ENCODE data around the gene SHC4.
"Not testable (repeated sequence)": the region's sequence is repeated elsewhere in the genome, so short reads cannot be mapped to it uniquely, and the experiment has no call there.

SHC4 gene

DNA sequence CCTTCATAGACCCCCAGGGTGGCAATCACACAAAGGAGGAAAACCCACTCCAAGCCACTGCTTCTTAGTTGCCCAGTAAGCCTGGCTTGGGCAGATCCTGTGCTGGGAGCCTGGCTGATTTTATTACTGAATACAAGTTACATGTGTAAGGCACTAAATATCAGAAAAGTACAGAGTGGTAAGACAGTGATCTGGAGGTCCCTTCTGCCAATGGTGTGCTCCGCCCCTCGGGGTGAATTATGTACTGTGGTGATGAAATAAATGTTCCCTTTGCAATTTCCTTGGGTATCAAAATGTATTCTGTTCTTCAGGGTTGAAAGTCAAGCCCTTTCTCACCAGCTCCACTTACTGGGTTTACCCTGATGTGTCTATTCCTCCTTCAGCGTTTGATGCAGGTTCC, 47.0 kb downstream of the SHC4 start:
- DNase-seq = no peak

DNA sequence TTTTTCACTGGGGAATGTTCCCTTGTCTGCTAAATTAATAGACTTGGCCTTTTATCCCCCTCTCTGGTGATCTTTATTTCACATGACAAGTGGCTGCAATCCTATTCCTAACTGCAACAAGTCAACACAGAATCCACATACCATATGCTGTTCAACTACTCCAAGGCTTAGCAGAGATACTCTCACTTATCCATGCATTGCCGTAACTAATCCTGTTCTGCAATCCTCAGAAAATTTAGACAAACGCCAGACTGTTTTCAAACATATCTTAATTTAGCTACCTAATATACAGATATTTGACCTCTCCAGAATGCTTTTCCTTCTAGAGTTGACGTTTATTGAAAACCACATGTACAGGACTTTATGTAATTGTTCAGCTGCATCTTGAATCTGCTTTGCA, 47.9 kb downstream of the SHC4 start:
- DNase-seq = no peak

DNA sequence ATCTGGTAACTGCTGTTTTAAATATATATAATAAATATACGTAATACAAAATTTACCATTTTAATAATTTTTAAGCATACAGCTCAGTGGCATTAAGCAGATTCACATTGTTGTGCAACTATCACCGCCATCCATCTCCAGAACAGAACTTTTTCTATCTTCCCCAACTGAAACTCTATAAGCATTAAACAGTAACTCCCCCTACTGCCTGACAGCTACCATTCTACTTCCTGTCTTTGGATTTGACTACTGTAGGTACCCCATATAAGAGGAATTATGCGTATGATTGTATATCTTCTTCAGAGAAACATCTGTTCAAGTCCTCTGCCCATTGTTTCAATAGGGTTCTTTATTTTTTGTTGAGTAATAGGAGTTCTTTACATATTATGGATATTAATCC, 49.0 kb downstream of the SHC4 start:
- no peak for DNase-seq

DNA sequence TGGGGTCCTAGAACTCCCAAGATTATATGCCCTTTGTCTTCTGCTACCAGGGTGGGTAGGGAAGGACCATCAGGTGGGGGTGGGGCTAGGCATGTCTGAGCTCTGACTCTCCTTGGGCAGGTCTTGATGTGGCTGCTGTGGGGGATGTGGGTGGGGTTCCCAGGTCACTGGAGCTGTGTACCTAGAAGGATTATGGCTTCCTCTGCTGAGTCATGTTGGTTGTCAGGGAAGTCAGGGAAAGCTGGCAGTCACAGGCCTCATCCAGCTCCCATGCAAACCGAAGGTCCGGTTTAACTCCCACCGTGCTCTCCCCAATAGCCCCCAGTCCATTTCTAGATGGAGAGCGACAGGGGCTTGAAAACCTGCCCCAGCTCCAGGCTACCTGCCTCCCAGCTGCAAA, 50.6 kb downstream of the SHC4 start:
- DNase-seq = no peak

DNA sequence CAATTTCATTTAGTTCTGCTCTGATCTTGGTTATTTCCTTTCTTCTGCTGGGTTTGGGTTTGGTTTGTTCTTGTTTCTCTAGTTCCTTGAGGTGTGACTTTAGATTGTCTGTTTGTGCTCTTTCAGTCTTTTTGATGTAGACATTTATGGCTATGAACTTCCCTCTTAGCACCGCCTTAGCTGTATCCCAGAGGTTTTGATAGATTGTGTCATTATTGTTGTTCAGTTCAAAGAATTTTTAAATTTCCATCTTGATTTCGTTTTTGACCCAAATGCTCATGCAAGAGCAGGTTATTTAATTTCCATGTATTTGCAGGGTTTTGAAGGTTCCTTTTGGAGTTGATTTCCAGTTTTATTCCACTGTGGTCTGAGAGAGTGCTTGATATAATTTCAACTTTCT, 53.2 kb downstream of the SHC4 start:
- DNase-seq = not testable (repeated sequence)

DNA sequence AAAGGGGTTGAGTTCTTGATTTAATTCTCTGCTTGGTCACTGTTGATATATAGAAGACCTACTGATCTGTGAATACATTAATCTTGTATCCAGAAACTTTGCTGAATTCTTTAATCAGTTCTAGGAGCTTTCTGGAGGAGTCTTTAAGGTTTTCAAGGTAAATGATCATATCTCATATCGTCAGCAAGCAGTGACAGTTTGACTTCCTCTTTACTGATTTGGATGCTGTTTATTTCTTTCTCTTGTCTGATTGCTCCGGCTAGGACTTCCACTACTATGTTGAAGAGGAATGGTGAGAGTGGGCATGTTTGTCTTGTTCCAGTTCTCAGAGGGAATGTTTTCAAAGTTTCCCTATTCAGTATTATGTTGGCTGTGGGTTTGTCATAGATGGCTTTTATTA, 54.4 kb downstream of the SHC4 start:
- DNase-seq = not testable (repeated sequence)

DNA sequence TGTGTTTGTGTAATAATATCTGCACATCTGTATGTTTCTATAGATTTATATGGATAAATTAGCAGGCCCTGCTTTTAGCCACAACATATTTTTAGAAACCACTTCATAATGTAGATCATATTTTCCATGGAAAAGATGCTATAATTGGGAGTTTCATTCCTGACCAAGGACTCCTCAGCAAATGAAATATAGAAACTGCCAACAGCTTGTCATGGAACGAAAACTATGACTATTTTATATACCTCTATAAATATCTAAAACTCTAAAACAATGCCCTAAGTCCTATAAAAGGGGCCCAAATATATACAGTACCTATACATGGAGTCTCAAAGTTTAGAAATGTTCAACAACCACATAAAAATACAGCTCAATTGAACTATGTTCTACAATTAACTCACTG, 57.9 kb downstream of the SHC4 start:
- no peak for DNase-seq

DNA sequence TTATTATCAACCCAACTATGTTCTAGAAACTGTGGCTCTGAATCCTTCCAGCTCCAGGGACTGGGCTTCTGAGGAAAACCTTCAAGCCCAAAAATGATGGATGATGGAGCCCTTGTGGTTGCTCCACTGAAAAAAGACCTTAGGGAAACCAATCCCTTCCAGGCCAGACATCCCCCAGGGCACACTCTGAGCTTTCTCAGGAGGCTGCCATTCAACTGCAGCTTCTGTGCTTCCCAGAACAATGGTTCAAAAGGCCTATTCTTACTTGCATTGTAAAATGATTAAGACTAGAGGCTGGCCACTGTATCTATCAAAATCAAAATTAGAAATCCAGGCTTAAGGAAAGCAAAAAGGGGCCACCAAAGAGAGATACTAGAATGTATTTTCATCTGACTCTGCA, 58.5 kb downstream of the SHC4 start:
- DNase-seq = no peak

DNA sequence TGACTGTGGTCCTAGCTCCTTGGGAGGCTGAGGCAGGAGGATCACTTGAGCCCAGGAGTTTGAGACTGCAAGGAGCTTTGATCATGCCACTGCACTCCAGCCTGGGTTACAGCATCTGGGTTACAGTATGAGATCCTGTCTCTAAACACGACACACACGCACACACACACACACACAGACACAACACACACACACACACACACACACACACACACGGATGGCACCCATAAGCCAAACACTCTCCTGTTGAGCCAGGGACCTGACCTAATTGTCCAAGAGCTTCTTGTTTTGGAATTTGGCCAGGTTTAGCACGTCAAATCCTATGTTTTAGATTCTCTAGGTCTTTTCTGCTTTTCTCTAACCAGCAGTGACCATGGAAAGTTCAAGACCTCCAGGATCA, 59.0 kb downstream of the SHC4 start:
- DNase-seq = no peak

DNA sequence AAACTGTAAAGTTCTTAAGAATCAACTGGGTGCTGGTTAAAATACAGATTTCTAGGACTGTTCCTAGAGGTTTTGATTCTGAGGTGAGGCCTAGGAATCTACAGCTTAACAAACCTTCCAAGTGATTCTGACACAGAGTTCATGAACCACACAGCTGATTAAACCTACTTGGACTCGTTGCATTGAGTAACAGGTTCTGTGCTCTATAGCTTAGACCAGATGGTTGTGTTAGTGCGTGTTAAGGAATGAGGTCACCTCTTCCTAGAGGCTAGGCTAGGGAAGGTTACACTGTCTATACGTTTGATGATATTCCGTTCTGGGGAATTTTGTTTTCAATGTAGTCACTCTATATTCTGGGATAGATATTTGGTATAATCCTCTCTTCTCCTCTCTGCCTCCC, 63.9 kb downstream of the SHC4 start:
- DNase-seq = no peak

DNA sequence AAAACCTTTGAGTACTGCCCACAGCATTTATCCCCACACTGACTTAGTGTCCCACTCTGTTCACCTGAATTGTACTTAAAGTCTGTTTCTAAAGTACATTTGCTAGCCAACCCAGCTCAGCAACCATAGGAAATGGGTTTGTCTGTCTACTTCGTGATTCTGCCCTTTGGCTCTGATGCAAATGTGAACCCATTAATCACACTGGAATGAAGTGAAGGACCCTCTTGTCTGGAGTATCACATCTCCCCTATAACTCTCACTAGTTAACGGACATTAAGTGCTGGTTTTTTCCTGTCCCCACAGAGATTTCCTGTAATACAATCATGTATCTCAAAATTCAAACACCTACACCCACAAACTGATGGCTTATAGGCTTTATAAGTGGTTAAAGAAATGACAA, 65.3 kb downstream of the SHC4 start:
- no peak for DNase-seq

DNA sequence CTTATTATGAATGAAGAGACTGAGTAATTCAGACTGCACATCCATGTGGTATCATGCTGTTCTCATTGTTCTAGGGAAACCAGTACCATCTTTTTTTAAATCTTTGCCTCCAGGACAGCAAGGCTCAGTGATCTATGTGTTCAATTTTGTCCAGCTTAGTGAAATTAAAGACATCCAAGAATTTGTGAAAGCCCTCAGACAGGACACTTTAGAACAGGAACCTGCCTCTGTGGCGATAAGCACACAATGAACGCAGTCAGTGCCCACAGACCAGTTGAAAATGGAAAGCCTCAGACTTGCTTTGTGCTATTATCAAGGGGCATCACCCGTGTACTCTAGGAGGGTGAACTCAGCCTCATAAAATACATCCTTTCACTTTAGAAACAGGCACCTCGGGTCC, 65.7 kb downstream of the SHC4 start:
- DNase-seq = no peak

DNA sequence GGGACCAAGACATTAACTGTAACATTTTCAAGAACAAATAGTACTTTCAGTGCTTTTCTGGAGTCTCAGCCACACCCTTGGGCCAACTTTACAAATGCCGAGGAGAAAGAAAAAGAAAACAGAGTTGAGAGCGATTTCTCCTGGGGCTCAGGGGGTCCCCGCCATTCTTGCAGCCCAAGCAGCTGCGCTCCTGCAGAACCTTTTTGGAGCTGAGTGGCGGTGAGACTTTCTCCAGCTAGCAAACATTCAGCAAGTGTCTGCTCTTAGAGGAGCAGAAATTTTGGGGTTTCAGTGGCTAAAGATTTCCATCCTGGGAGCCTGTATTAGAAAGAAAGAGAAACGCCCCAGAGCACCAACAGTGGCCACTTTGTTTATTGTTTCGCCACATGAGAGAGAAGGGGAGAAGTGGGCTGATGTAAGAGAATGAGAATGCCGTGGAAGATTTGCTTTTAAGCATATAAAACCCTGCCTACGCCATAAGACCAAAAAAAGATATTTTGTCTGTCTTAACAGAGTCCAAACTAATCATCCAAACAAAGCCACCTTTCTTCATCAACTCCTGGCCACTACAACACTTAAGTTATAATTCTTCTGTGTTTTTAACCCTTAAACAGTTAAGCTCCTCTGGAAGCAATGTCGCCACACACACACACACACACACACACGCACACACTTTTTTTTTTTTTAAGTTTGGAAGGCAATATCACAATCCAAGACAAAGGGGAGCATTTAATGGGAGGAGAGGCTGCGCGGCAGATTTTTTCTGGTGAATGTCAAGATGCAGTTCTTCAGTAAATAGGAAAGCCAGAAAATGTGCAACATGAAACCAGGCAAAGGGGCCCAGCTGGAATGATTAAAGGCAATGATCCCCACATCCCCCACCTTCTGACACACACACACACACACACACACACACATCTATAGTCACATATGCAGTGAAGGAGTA, 66.6 kb downstream of the SHC4 start:
- peak; percentile 72 for DNase-seq

DNA sequence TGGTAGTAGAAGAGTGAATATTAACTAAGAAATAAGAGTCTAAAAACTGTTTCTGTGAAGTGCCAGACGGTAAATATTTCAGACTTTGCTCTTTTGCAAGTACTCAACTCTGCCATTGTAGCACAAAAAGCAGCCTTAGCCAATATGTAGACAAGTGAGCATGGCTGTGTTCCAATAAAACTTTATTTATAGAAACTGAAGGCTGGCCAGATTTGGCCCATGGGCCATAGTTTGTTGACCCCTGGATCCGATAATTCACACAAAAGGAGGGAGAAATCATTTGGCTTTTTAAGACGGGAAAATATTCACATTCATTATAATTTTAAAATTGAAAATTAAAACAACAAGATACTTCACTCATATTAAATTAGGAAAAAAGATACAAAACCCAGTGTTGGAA, 70.4 kb downstream of the SHC4 start:
- no peak for DNase-seq

DNA sequence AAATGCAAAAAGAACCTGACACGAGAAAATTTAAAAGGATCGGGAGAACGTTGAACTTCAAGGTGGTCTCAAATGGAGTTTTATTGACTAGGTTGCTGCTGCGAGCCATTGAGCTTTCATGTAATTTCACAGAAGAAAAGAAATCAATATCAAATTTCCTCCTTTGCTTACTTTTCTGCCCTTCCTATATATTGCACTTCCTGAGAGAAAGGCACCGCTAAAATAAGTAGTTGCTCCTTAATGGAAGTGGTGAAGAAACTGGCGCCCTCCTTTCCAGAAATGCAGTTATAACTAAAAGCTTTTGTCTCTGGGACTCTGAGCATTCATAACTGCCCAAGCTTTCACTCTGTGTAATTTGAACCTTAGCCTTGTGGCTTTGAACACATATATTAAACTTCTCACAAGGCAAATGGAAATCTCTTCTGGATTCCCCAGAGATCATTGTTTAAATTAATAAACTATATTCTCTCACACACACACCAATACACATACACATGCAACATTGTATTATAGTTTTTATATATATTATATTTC, 72.4 kb downstream of the SHC4 start:
- no peak for DNase-seq

DNA sequence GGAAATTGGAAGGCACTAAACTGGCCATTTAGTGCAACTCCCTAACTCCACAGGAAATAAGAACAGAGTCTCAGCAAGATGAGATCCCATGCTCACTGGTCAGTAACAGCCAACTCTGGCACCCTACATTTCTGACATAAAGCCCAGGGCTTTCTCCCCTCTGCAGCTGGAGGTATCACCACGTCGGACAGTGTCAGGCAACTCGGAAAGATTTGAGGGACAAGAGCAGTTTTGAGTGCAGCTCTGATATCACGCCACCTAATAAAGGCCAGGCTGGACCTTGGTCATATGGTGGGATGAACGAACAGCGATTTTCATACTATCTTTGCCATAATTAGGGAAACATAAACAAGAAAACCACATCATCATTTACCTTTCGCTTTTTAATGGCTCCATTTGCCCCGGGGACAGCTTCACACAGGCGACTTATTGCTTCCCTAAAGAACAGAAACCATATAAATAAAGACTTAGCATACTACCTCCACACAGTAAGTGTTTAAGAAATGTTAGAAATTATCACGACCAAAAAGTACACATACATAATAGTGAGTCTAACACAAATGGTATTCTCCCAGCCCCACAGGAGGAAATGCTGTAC, 73.2 kb downstream of the SHC4 start:
- DNase-seq = no peak

DNA sequence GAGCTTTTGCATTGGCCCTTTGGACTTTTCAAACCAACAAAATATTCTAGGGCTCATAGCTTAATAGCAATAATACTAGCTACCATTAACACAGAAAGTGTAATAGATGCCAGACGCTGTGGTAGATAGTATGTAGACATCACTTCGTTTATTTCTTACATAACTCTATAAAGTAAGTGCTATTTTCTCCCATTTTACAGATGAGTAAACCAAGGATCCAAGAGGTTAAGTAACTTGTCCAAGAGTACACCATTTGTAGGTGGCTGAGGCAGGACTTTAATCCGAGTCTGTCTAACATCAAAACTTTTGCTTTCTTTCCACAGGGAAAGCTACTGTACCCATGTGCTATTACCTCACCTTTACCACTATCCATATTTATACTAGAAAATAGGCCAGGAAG, 73.8 kb downstream of the SHC4 start:
- no peak for DNase-seq

DNA sequence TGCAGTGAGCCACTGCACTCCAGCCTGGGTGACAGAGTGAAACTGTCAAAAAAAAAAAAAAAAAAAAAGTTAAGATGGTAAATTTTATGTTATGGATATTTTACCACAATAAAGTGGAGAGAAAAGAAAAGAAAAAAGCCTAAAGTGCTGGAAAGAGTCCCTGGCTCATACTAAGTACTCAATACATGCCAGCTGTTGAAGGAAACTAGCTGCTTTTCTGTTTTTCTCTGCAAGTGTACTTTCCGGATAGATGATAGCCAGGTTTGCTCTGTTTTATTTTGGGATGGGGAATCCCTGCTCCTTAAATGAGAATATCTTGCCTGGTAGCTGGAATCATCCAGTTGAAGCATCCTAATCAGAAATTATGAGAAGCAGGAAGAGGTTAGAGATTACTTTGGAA, 74.9 kb downstream of the SHC4 start:
- no peak for DNase-seq

DNA sequence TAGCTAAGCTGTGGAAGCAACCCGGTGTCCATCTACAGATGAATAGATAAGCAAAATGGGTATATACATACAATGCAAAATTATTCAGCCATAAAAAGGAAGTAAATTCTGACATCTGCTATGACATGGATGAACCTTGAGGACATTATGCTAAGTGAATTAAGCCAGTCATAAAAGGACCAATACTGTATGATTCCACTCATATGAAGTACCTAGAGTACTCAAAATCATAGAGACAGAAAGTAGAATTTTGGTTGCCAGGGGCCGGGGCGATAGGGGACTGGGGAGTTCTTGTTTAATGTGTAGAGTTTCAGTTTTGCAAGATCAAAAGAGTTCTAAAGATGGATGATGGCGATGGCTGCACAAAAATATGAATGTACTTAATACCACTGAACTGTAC, 75.5 kb downstream of the SHC4 start:
- DNase-seq = no peak

DNA sequence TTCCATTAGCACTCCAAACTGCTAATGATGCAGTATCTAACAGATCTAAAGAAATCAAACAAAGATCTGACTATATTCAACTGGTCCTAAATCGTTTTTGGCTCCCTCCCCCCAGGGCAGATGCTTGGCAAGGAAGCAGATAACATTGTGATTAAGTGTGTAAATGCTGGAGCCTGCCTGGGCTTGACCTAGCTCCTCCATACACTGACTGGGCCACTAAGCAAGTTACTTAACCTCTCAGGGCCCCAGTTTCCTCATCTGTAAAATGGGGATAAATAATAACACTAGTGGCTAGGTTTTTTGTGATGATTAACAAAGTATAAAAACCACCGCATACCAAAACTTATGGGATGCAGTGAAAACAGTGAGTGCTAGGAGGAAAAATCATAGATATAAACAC, 76.6 kb downstream of the SHC4 start:
- DNase-seq = no peak

DNA sequence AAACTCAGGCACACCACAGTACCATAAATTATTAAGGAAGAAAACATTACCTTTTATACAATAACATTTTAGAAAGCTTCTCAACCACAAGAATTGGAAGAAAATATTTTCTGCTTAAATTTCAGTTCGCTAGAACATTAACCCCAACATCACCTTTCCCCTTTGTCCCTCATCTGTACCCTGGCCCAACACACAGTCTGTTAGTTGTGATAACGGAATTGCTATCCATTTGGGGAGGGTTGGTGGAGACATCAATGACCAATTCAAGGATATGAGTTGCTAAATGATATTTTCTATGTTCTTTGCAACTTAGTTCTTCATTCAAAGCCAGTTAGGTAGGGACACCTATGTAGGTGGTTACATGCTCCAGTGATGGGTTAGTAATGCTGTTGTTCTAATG, 80.0 kb downstream of the SHC4 start:
- no peak for DNase-seq

DNA sequence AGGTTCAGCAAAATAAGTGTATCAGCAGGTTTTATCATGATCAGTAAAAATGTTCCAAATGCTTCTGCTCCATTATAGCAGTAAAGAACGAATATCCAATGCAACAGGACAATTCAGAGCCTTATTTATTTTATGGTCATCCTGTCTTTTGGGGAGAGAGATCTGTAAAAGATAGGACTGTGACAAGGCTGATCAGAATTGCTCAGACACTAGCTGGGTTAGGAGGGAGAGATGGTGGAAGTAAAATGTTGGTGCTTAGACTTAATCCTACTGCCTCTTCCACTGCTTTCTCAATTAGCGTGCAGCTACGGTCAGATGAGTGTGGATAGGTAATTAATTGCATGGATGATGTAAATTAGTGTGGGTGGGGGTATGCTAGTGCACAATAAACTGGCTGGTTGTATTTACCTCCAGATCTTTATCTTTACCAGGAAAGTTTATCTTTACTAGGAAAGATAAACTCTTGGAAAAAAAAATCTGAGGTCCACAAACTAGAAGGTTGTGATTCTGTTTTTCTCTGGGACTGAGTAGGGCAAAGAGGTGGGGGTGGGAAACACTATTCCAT, 83.6 kb downstream of the SHC4 start:
- DNase-seq = no peak

DNA sequence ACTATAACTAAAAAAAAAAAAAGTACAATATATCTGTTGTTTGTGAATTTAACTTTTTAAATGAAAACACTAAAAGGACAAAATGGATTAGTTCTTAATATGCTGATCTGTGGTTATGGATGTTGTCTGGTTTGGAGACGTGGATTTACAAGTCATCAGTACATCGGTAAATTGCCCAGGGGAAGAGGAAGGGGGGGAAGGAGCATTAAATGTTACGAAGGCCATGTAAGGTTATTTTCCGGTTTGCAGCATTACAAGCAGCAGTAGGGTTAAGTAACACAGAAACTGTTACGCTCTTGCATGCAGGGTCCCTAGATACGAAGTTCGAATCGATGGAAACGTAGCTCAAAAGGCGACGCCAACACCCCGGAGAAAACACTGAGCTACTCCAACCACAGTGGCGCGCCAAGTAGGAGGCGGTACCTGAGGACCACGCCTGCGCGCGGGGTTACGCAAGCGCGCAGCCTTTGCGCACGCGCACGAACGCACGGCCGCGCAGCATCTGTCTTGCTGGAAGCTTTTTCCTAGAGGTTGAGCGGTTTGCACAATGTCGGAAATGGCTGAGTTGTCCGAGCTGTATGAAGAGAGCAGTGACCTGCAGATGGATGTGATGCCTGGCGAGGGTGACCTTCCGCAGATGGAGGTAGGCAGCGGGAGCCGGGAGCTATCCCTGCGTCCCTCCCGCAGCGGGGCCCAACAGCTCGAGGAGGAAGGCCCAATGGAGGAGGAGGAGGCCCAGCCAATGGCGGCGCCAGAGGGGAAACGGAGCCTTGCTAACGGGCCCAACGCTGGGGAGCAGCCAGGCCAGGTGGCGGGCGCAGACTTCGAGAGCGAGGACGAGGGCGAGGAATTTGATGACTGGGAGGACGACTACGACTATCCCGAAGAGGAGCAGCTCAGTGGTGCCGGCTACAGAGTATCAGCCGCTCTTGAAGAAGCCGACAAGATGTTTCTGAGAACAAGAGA, 85.8 kb downstream of the SHC4 start, which contains the start of gene EID1:
TSS of gene EID1 (plus strand) at position 505 of the 966 bp plus-strand sequence. CDS start at position 548, 43 bp downstream.
- DNase-seq = peak; percentile 95
